ENCODE results near the gene LST1. TPM values are rescaled to one million over a fixed set of nuclear protein-coding genes. Genes with fewer than 3 reads are reported as not detected.

LST1 gene
- total RNA-seq, 1 experiment from 2014 or later, result 0.69 TPM

GRCh38 chr6:31543639-31544038 lies 42.4 kb upstream of the LST1 start:
- ChIA-PET RAD21 (ENCODE audit: low non-redundant PET in 1 of 2, low total read pairs in 2 of 2, uncharacterized antibody in 2 of 2, unreplicated experiment in 2 of 2) (no interaction called here), POLR2A (interaction anchor here (0.7 to 2.4 kb wide), 2 partner anchors 39 to 121 kb away, joined by 3 to 8 read pairs; partner anchors contain the start of genes CSNK2B and GPANK1), CTCF (no interaction called here)
- no TSS peak for BruUV-seq (replicated peaks)
- no peak overlapping the region for H3K9ac ChIP-seq (ENCODE audit: low read length)
- no peak for TF ChIP-seq MAX (IDR thresholded peaks at IDR 0.05)
- no peak for TF ChIP-seq FOSL1 (IDR thresholded peaks at IDR 0.05; ENCODE audit: low read depth)
- TF ChIP-seq ZNF274 (IDR thresholded peaks at IDR 0.05; ENCODE audit: low read depth, low read length), result no peak
- TF ChIP-seq SIN3A (IDR thresholded peaks at IDR 0.05; ENCODE audit: low read depth), result no peak
- TF ChIP-seq ELF1 (IDR thresholded peaks at IDR 0.05; ENCODE audit: borderline replicate concordance, low read depth), result no peak
- no peak for TF ChIP-seq CBX3 (IDR thresholded peaks at IDR 0.05; ENCODE audit: low read depth)
- no peak for TF ChIP-seq CTCF (IDR thresholded peaks at IDR 0.05 in 2 of 3, conservative IDR thresholded peaks at IDR 0.05 in 1 of 3; ENCODE audit: borderline replicate concordance in 1 of 3, insufficient read depth in 1 of 3, low read depth in 2 of 3, low read length in 2 of 3)
- TF ChIP-seq CEBPB (IDR thresholded peaks at IDR 0.05; ENCODE audit: low read depth), result no peak
- no peak for TF ChIP-seq EGR1 (IDR thresholded peaks at IDR 0.05; ENCODE audit: low read depth)
- no peak for TF ChIP-seq EZH2phosphoT487 (IDR thresholded peaks at IDR 0.05; ENCODE audit: borderline replicate concordance)
- TF ChIP-seq POLR2AphosphoS5 (IDR thresholded peaks at IDR 0.05; ENCODE audit: low read depth, low read length), result no peak
- TF ChIP-seq SP1 (IDR thresholded peaks at IDR 0.05; ENCODE audit: low read depth), result no peak
- TF ChIP-seq ZBTB33 (IDR thresholded peaks at IDR 0.05; ENCODE audit: extremely low read depth, insufficient replicate concordance, low read length), result no peak
- TF ChIP-seq REST (IDR thresholded peaks at IDR 0.05; ENCODE audit: low read depth), result no peak
- no peak for TF ChIP-seq ATF3 (IDR thresholded peaks at IDR 0.05)
- no peaks in the 10 kb centered on the region for H3K27me3 ChIP-seq (ENCODE audit: insufficient read depth, low read length)
- H3K36me3 ChIP-seq (ENCODE audit: control insufficient read depth in 1 of 2, insufficient read depth in 2 of 2, low read length in 2 of 2), result peaks cover 19 to 21% of the 10 kb centered on the region in 2 experiments
- peak overlapping the region; percentile 85 for H3K4me2 ChIP-seq (ENCODE audit: low read length)
- peak overlapping the region; percentile 96; the same call in 1 of the 2 replicates for H3K27ac ChIP-seq (ENCODE audit: low read depth, low read length)
- H3K4me1 ChIP-seq (ENCODE audit: control insufficient read depth in 1 of 2, insufficient read depth in 2 of 2, low read length in 2 of 2), result peaks cover 25 to 48% of the 10 kb centered on the region in 2 experiments
- H3K4me3 ChIP-seq (replicated peaks in 1 of 2; ENCODE audit: low read depth in 1 of 2, low read length in 2 of 2), result peak overlapping the region; percentile 85 to 98; a peak in 3 of 4 replicates
- ATAC-seq, result no peak
- H3K9me3 ChIP-seq (ENCODE audit: control insufficient read depth in 1 of 2, insufficient read depth in 1 of 2, low read depth in 1 of 2, low read length in 2 of 2), result no peaks in the 10 kb centered on the region
- H4K20me1 ChIP-seq (ENCODE audit: insufficient read depth), result peaks cover 24% of the 10 kb centered on the region; the same call in 1 of the 2 replicates
- no peaks in the 10 kb centered on the region for H3K9me2 ChIP-seq (ENCODE audit: insufficient read depth)
- H2AFZ ChIP-seq (ENCODE audit: low read depth, low read length, poor library complexity, severe bottlenecking), result no peak overlapping the region
- peaks cover 51% of the 10 kb centered on the region for H3K79me2 ChIP-seq (ENCODE audit: insufficient read depth, low read length)
- DNase-seq (ENCODE audit: low read depth, low spot score), result no peak
- intact Hi-C loops (cut with micrococcal nuclease), result loop anchor here (10.0 kb wide), 1 partner anchor 291 kb away; no protein-coding TSS in a partner anchor

All from HCT116 (cell line).